Measurements from ENCODE around the gene IRF2BPL.

- TF ChIP-seq EP300 (IDR thresholded peaks at IDR 0.05) (no peak), CTCF (IDR thresholded peaks at IDR 0.05) (peak in 1 of 3 experiments; percentile 5), POLR2A (IDR thresholded peaks at IDR 0.05; ENCODE audit: low read depth) (no peak), POLR2AphosphoS5 (IDR thresholded peaks at IDR 0.05) (peak in 1 of 2 donors; percentile 39)
These were observed 30.9 kb upstream of the IRF2BPL start for GRCh38 chr14:77059276-77059915.
